Tongue (tissue), 2 donors: ENCODE data around the gene TRPM3. TPM values are rescaled to one million over a fixed set of nuclear protein-coding genes. Genes with fewer than 3 reads are reported as not detected.
A peak's percentile ranks its signal among the peaks of the same experiment; 100 is the strongest.

Experiments used
- DNase-seq: peaks from one replicate; pipeline ENCODE4 v3.0.0-alpha.2; 2015
- total RNA-seq: library from RNA; depleted of rRNA; stranded (reverse); fragments of >200 nt; gene quantifications from one replicate; pipeline ENCODE4 v1.2.3, GENCODE V29; 2014

Gene TRPM3
- total RNA-seq, 1 donor from 2014 or later = 0.72 TPM

DNA sequence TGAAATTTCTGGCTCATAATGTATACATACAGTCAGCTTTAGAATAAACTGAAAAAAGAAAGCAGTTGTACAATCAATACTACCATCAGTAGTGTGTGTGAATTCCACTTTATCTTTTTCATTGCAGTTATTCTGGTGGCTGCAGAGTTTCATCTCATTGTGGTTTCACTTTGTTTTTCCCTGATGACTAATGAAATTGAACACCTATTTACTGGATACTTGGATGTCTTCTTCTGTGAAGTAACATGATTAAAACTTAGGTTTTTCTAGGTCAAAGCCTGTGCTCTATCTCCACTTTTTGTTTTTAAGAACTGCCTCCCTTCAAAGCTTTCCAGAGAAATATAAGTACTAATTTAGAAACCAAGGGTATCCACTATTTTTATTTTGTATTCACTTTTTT lies 174.3 kb downstream of the TRPM3 start:
- no peak for DNase-seq

DNA sequence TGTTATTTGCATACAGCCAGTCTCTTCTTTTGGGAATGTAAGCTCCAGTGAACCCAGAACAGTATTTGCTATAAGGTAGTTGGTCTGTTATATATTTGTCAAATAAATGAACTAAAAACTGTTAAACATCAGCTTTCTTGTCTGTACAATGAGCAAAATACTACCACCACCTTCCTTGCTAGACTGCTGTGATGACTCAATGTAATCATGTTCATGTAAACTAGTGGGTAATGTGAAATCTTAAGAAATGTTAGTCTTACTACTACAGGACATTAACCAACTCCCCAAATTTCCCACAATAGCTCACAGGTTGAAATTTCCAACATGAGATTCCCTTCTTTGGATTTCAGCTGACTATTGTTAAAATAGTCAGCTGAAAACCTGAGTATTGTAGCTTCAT lies 176.1 kb downstream of the TRPM3 start:
- DNase-seq = no peak

DNA sequence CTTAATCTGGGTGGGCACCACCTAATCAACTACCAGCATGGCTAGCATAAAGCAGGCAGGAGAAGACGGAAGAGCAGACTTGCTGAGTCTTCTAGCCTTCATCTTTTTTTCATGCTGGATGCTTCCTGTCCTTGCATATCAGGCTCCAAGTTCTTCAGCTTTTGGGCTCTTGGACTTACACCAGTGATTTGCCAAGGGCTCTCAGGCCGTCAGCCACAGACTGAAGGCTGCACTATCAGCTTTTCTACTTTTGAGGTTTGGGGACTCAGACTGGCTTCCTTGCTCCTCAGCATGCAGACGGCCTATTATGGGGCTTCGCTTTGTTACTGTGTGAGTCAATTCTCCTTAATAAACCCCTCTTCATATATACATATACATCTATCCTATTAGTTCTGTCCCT lies 180.2 kb downstream of the TRPM3 start:
- no peak for DNase-seq

DNA sequence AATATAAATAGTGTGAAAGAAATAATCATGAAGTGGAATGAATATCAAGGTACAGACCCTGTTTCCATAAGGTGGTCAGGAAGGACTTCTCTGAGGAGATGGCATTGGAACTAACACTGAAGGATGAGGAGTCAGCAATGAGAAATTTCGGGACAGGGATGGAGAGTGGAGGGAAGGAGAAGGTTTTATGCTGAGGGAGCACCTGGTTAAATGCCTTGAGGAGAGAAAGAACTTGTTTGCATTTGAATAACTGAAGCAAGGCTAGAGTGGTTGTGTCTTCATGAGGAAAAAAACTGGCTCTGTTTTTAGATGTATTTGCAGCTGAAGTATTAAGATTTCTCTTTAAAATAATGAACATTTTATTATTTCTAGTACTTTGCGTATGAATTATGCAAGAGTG lies 180.8 kb downstream of the TRPM3 start:
- no peak for DNase-seq

DNA sequence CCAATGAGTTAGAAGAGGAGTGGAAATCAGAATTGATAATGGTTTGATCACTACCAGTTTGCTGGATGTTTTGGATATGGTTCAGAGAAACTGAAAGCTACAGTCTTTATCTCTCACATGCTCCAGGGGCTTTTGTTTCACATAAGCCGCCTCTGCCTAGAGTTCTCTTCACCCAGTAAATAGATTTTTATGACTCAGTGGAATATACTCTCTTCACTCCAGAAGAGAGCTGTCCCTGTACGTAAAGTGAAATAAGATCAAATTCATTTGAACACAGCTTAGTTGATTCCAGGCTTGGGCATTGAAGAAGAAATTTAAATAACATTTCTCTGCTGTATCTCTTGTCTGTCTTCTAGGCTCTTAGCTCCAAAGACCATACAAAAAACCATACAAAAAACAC lies 184.9 kb downstream of the TRPM3 start:
- no peak for DNase-seq

DNA sequence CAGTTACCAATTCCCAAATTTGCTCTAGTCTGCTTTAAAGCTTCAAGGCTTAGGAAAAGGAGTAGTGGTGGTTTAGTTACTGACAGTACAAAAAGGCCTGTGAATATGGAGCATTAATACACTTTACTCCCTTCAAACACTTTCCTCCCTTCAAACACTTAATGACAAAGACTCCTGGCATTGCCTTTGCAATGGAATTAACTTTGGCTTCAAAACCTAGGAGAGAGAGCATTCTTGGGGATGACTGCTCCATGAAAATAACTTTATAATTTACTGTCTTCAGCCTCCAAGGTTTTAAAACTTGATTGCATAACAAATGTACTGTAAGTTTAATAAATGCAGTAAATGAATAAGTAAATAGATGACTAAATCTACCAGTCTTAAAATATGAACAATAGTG lies 185.6 kb downstream of the TRPM3 start:
- no peak for DNase-seq

DNA sequence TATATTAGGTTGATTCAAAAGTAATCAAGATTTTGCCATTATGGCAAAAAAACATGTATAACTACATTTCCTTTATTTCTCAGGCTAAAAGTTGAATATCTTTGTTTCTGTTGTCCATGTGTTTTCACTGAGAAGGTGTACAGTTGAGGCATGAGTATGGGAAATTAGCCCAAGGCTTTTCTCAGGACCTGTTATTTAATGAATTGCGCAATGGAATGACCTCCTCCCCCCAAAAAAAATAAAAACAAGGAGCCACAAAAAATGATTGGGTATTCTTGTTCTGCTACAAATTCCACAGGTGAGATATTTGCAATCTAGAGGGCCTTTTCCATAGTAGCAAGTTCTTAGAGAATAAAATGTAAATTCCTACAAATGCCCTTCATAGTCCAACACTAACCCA lies 186.8 kb downstream of the TRPM3 start:
- DNase-seq = no peak

DNA sequence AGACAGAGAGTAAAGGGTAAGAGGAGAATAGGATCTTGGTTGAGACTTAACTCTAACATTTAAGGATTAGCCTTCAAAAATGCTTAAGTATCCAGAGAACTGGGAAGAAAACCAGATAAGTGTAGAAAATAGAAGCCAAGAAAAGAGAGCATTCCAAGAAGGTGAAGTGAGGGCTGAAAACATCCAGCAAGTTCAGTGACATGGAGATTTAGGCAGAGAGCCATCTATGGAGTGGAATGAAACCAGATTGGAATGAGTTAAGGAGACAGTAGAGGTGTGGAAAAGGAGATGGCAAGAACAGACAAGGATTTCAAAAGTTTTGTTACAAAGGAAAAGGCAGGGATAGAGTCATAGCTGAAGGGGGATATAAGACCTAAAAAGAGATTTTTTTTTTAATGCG lies 188.1 kb downstream of the TRPM3 start:
- no peak for DNase-seq

DNA sequence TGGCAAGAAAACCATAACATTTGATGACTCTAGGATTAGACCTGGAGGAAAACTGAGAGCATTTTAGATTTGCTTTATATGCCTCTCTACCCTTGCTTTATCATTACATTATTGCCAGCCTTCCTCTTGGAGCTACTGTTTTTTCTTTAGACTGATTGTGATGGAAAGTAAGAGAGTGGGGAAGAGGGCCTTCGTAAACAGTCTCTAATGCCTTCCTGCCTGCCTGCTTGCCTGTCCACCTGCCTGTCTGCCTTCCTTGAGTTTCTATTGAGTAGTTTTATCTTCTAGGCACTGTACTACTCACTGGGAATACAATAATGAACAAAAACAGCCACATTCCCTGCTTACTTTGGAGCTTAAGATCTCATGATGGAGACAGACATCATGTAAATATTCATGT lies 189.3 kb downstream of the TRPM3 start:
- no peak for DNase-seq

DNA sequence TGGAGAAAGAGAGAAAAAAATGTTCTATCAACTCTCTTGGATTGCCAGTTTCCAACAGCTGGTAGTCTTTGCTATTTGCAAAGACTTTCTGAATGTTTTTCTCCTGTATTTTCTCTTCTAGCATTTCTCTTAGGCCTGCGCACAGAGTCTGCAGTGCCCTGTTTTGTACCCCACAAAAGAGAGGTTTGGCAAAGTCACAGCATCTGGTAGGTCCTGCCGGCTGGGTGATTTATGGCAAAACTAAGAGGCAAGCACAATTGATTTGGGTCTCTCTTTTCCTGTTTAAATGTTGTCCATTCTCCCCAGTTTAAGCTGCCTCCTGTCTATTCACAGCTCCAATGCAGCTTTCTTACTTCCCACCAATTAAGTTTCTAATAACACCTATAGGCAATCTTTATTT lies 193.9 kb downstream of the TRPM3 start:
- DNase-seq = no peak

DNA sequence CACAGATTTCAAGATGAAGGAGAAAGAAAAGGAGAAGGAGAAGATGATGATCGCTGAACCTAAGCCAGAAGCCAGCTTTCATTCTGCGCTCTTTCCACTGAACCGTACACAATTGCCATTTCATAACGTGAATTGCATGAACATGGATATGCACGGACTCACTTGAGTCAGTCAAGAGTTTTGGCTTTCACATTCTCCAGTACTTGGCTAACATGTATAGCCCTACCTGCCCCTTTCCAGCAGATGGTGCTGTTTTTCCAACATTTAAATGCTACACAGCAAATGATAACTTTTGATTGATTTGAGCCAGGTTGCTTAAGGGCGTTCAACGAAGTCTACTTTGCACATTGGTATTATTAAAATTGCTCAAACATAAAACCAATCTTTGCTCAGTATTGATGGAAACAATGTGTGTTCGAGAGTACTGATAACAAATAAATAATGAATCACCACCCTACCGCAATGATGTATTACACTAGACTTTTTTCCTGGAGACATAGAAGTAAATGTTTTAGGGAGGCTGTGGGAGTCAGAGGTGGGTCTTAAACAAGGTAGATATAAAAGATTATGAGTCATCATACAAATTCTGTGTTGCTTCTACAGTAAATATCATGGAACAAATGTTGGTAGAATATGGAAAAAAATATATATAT lies 196.4 kb downstream of the TRPM3 start:
- peak; percentile 67 for DNase-seq

DNA sequence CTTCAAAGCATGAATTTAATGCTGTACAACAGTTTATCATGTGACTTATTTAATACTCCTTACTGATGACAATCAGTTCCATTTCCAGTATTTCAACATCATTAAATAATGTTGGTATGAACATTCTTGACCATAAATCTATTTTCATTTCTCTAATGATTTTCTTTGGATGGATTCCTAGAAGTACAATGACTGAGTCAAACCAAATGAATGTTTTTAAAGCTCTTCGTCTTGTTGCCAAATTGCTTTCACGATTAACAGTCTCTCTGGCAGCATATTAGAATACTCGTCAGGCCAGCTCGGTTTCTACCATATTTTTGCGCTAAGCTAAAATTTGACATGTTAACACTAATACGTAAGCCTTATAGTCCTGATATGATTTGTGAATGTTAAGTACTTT lies 197.0 kb downstream of the TRPM3 start:
- DNase-seq = peak; percentile 26

DNA sequence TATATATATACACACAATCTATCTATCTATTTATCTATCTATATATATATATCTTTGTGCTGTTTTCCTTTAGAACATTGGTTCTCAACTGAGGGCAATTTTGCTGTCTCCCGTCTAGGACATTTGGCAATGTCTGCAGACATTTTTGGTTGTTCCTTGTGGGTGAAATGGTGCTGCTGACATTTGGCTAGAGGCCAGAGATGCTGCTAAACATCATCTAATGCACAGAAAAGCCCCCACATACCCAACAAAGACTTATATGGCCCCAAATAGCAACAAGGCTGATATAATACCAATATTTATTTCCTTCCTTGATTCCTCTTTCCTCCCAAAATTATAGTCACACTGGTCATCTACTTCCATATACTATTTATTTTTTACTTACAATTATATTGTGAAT lies 197.5 kb downstream of the TRPM3 start:
- DNase-seq = no peak

DNA sequence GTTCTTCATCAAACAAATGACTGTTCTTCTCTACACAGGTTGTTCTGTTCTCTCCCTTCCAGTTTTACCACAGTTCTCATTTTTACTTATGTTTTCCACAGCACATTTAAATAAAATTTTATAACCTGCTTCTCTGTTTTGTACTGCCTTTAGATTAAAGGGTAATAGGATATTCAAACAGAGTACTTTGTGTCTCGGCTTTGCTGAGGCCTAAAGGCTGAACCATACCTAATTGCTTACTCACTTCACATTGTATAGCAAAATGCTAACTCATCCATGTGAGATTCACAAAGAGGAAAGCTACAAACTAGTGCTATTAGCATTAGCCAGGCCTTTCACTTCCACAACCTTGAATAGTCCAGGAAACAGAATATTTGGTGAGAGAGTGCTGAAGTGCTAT lies 200.3 kb downstream of the TRPM3 start:
- DNase-seq = no peak

DNA sequence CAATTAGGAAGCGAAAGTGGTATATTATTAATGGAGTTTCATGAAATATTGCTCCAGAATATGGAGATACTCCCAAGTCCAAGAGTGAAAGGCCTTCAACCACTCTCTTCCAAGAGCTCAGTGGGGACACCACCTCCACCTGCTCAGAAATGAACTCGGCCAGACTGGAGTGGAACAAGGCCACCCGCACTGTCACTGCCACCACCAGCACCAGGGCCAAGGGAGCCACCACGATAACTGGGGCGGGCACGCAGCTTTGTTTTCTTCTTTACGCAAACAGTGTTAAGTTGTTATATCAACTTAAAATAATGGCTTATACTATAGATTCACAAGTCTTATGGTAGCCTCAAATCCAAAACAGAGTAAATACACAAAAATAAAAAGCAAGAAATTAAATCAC lies 204.1 kb downstream of the TRPM3 start:
- DNase-seq = no peak

DNA sequence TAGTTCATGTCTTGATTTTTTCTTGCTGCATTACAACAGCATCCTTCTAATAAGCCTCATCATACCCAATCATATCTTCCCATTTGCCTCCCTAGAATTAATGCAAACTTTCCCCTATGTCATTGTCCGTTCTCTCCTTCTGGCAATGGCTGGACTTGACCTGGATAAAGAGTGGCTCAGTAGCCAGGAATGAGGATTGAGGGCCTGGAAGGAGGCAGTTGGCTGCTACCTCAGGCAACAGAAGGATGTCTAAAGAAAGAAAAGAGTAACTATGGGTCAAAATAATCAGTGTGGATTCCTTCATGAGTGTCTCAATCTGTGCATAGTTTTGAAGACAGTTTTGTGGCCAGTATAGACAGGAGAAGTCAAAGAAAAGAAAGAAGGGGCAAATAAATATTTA lies 209.6 kb downstream of the TRPM3 start:
- DNase-seq = no peak

DNA sequence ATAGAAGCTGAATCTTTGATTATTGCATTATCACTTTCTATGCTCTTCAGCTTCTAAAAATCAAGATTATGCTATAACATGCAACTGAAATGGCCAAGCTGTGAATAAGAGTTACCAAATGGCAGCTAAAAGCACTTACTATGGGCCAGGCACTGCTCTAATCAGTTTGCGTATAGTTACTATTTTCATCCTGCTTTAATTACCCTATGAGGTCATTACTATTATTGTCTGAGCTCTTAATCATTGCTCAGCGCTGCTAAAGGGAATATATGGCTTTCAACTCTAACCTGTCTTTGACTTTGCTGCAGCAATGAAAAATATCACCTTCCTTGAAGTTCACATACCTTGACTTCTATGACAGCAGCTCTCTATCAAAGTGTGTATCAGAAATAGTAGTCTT lies 210.8 kb downstream of the TRPM3 start:
- DNase-seq = no peak

DNA sequence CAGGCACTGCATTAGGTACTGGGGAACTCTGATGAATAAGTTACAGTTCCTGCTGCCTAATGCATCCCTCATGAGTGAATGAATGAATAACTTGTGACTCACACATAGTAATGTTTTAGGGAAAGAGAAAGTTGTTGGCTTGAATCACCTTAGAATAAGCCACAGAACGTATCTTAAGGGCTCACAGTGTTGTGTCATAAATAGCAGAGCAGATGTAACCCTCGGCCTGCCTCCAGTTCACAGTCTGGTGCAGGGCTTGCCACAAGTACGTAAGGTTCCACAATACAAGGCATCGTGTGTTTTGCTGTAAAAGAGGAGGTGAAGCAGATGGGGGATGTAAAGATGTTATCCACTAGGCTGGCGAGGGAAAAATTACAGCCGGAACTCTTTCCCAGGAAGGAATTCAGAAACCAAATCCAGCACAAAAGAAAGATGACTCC lies 218.7 kb downstream of the TRPM3 start:
- peak; percentile 5 for DNase-seq

DNA sequence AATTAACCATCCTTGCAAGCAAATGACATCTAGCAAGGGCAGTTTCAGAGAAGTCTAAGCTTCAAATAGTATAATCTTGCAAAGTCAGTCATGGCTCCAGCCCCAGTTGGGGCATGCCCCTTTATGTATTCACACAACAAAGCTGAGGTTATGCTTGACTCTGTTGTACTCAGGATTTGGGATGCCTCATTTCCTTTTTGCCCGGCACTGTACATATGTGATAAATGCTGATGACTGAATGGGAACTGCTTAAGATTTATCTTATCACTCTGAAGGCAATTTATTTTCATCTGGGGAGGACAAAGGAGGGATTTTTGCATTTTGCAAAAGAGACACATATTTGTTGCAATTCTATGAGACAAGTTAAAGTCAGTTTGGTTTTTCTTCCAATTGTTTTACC lies 219.2 kb downstream of the TRPM3 start:
- DNase-seq = no peak

DNA sequence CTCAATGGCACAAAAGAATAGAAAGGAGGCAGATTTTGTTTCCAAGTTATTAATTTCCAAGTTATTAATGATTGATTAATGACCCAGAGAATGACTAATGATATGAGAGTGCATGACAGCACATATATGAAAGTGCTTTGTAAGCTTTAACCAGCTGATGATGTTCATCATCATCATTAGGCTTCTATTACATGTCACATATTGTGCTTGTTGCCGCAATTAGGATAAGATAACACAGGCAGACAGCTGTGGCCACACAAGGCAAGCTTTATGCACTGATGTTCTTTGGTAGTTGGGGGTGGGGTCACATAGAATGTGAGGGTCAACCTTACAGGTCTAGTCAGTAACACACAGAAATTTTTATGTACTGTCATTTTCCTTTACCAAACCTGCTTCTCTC lies 219.7 kb downstream of the TRPM3 start:
- peak; percentile 5 for DNase-seq

DNA sequence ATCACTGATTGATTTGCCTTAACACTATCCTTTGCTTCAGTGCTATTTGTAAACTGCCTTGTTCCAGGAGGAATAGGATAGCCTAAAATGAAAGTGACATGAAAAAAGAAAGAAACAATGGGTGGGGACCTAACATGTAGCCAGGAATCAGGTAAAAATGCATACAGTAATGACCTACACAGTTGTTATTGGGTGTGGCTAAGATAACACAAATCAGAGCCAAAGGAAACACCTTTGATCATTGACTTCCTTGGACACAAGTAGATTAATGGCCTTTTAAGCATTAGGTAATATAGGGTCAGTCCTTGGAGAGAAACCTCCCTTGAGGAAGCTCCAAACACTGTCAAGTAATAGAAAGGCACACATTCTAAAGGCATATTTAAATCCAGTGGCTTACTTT lies 220.4 kb downstream of the TRPM3 start:
- no peak for DNase-seq

DNA sequence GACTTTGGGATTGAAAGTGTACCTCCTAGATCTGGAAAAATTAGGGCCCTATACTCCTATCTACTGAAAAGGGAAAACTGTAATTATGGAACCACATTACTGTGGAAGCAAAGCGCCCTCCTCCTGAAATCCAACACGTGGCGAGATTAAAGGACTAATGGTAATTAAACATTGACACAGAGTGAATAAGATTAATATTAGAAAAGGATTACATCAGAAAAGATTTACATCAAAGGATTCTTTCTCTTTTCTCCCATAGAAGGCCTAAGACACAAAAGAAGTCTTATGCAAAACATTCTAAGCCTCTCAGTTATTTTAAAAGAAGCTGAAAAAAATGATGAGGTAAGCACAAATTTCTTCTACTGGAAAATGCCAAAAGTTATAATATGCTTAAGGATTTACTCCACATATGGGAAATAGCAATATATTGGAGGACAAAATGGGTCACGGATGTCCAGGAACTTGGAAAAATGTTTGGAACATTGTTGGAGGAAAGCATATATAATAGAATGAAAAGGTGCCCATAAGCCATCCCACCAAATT lies 227.8 kb downstream of the TRPM3 start:
- DNase-seq = no peak

DNA sequence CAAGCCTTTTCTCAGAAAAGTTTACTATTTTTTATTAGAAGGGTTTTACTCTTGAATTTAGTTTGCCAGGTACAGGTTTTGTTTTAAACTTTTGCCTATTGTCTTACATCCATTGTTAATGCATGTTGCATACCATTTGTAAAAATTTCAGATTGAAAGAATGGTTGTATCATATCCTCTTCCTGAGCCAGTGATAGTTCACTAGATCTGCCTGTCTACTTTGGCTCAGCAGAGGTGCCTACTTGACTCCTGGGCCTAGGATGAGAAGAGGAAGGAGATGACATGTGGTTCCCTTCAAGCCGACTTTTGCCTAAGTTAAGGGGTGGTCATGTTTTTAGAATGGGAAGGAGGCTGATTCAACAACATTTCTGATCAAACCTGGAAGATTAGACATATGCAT lies 232.9 kb downstream of the TRPM3 start:
- no peak for DNase-seq

DNA sequence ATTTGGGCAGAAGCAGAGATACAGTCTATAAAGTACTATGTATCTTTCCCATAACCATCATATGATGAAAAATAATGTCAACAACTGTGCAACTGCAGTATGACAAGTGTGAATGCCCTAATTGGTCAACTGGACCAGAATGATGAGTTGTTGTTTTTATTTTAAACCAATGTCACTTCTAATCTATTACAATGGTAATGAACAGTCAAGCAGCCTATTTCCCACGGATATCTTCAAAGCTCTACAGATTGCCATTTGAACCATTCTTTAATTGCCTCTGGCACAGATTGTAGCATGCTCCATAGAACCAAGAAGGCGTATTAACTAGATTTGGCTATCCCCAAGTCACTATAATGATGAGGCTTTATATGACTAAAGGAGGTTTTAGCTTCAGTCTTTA lies 233.6 kb downstream of the TRPM3 start:
- no peak for DNase-seq
